GM18867 (cell line): Measurements from ENCODE around the gene AGTPBP1.
A peak's percentile ranks its signal among the peaks of the same experiment; 100 is the strongest.
"Not testable (repeated sequence)": the region's sequence is repeated elsewhere in the genome, so short reads cannot be mapped to it uniquely, and the experiment has no call there.

Experiments used
- ATAC-seq: cut with Tn5 transposase; IDR thresholded peaks from one replicate; pipeline ENCODE4 v1.9.1; 2021; ENCODE audit warnings: mild to moderate bottlenecking, moderate library complexity; ENCODE audit not compliant: unreplicated experiment

Gene AGTPBP1

DNA sequence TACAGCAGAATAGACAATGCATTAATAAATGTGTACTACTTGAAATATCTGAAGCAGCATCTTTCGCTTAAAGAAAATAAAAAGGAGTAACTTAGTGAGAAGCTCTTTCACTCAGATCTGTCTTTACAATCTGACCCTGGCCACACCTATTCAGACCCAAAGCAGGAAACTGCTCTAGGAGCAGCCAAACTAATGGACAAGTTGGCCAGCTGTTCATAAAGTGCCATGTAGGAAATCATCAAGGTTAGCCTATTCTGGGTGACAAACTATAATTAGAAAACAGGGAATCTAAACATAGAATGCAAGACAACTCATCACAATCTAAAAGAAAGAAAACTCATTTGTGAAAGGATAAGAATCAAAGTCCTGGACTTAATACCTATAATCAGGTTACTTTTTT lies 101.3 kb downstream of the AGTPBP1 start:
- no peak for ATAC-seq

DNA sequence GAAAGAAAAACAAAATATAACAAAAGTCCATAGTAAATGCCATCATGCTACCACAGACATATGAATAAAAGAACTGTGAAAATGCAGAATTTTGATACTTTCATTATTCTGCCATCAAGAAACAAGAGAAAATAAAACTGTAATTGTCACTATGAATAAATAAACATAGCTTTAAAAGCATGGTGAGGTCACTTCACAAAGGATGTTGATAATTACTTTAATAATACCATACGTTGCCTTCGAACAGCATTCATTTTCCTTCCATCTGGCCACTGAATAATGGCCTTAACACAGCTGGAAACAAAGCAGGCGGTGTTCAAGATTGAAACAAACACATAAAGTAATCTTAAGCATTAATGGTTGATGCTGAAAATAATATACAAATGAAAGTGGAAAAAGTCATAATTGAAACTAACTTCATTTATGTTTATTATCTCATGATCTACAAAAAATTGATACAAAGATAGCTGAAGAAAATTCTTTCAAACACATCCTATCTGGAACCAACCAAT lies 102.0 kb downstream of the AGTPBP1 start:
- ATAC-seq, result no peak

GRCh38 chr9:85631809-85632208 lies 109.9 kb downstream of the AGTPBP1 start:
- no peak for ATAC-seq

GRCh38 chr9:85630676-85631075 lies 111.1 kb downstream of the AGTPBP1 start:
- no peak for ATAC-seq

GRCh38 chr9:85617141-85617670 lies 124.5 kb downstream of the AGTPBP1 start:
- no peak for ATAC-seq

- ATAC-seq, result no peak
Measured at GRCh38 chr9:85615792-85616191, 126.0 kb downstream of the AGTPBP1 start.

GRCh38 chr9:85610074-85610860 lies 131.5 kb downstream of the AGTPBP1 start:
- ATAC-seq, result peak; percentile 96

- no peak for ATAC-seq
Measured at GRCh38 chr9:85605905-85606304, 135.8 kb downstream of the AGTPBP1 start.

DNA sequence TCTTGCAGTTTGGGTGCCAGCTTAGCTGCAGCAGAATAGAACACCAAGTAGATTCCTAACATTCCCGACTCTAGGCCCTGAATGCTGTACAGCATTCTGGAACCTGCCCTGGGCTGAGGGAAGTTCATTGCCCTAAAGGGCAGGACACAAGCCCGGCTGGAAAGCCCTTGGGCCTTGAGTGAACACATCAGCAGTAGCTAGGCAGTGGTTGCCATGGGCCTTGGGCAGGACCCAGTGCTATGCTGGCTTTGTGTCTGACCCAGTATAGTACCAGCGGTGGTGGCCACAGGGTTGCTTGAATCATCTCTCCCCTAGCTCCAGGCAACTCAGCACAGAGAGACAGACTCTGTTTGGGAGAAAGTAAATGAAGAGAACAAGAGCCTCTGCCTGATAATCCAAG lies 137.8 kb downstream of the AGTPBP1 start:
- ATAC-seq, result no peak

DNA sequence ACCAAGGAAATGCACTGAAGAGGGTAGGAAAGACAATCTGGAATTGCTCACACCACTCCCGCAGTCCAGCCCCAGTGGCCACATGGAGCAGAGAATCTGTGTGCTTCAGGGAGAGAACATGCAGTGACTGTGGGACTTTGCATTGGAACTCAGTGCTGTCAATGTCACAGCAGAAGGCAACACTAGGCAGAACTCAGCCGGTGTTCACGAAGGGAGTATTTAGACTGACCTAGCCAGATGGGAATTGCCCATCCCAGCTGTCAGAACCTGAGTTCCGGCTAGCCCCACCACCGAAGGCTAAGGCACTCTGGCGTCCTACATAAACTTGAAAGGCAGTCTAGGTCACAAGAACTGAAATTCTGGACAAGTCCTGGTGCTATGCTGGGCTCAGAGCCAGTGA lies 139.0 kb downstream of the AGTPBP1 start:
- no peak for ATAC-seq

- ATAC-seq, result no peak
Measured at GRCh38 chr9:85600675-85601263, 141.0 kb downstream of the AGTPBP1 start.

GRCh38 chr9:85599540-85600105 lies 142.1 kb downstream of the AGTPBP1 start:
- no peak for ATAC-seq

GRCh38 chr9:85594316-85594715 lies 147.4 kb downstream of the AGTPBP1 start:
- no peak for ATAC-seq

DNA sequence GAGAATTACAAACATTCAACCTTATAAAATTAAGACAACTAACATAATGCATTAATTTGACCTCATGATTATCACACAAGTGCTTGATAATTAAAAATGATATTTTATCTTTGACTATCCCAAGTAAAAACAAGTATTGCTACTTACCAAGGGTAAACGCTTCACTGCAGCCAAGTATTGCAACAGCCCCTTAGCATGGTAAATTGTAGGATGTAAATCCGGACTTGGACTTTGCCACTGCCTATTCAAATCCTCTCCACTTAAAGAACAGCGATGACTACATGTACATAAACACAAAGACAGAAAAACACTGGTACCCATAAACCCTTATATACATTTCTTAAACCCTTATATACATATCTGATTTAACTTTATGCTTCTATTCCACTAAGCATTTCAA lies 155.1 kb downstream of the AGTPBP1 start:
- ATAC-seq, result no peak

DNA sequence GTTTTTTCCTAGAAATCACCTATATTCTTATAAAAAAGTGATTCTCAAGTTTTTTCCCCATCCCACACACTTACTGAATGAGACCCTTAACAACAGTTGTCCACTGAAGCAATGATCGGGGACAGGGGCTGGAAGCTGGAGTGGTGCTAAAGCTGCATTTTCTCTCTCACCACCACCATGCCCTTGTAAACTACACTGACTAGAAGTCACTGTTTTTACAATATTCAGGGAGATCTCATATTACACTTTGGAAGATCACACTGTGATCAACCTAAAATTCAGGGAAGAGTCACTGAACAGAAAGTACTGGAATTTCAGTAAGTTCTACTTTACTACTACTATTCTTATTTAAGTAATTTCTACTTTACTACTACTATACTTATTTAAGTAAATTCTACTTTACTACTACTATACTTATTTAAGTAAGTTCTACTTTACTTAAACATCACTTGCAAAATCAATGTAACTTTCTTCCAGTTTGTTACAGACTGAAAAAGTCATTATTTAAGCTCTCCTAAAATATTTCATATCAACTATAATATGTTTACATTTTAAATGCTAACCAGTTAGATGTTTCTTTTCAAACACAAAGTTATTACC lies 164.3 kb downstream of the AGTPBP1 start:
- no peak for ATAC-seq

DNA sequence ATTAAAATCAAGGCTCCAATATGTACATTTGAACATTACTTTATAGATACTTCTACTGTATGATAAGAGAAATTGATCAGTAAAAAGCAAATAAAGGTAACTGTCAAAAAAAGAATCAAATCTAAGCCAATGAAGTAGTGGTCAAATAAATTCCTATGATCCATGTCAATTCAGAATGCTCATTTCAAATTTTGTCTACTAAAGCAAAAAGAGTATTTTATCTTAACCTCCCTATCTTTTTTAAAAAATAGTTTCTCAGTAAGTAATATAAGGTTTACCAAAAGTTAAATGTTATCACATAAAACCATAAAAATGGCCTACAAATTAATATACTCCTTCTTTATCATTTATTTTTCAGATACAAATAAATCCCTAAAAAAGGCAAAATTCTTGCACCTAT lies 165.9 kb downstream of the AGTPBP1 start:
- no peak for ATAC-seq

DNA sequence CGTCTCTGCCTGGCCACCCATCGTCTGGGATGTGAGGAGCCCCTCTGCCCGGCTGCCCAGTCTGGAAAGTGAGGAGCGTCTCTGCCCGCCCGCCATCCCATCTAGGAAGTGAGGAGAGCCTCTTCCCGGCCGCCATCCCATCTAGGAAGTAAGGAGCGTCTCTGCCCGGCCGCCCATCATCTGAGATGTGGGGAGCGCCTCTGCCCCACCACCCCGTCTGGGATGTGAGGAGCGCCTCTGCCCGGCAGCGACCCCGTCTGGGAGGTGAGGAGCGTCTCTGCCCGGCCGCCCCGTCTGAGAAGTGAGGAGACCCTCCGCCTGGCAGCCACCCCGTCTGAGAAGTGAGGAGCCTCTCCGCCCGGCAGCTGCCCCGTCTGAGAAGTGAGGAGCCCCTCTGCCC lies 168.2 kb downstream of the AGTPBP1 start:
- ATAC-seq, result not testable (repeated sequence)

DNA sequence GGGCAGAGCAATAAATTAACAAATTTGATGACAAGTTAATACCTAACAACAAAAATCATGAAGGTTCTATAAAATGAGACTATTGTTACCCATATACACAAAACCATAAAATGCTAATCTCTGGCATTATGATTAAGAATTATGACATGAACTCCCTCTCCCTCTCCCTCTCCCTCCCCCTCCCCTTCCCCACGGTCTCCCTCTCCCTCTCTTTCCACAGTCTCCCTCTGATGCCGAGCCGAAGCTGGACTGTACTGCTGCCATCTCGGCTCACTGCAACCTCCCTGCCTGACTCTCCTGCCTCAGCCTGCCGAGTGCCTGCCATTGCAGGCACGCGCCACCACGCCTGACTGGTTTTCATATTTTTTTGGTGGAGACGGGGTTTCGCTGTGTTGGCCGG lies 168.8 kb downstream of the AGTPBP1 start:
- ATAC-seq, result not testable (repeated sequence)

GRCh38 chr9:85569988-85570387 lies 171.8 kb downstream of the AGTPBP1 start:
- ATAC-seq, result no peak

DNA sequence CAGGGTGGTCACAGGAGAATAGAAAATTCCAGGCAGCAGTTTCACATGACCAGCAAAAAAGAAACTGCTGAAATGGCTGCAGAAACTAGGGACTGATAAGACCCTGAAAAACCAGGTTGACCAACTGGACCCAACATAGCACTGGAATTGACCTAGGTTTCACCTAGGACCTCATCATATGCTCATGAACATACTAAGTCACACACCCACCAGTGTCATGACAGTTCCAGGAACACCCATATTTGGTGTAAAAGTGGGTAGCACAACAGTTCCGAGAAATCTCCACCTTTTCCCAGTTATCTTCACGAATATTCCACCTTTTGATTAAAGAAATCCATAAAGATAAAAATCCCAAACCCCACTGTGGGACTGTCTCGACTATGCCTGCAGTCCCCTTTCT lies 182.2 kb downstream of the AGTPBP1 start:
- ATAC-seq, result no peak

DNA sequence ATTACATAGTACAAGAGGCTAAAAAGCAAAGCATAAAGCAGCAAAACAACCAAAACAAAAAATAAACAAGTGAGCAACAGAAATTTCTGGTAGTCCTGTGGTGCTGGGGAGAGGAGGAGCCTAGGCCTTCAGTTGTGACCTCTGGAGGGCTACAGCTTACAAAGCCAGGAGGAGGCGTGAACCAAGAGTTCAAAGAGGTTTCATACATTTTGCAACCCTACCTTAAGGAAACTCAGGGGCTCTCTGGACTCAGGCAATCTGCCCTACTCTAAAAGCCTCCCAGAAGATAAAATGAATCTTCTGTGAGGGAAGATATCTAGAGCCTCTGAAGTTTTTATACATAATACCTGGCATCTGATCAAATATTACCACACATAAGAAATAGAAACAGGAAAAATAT lies 187.4 kb downstream of the AGTPBP1 start:
- ATAC-seq, result peak; percentile 59
